H9 (cell line): ENCODE measurements around the gene SLC35A5. TPM values are rescaled to one million over a fixed set of nuclear protein-coding genes. Genes with fewer than 3 reads are reported as not detected.

Experiments
- DNase-seq: peaks from one replicate; pipeline ENCODE4 v3.0.0-alpha.2; 2017
- H2AFZ ChIP-seq: one replicate; pipeline ENCODE4 v1.6.1; 2013; ENCODE audit warnings: mild to moderate bottlenecking, low read length, control low read depth, moderate library complexity
- H2AK5ac ChIP-seq: 2 replicates; pipeline ENCODE4 v1.6.1; 2013; ENCODE audit warnings: low read length, control low read depth, mixed read lengths; ENCODE audit not compliant: insufficient read length
- H2BK120ac ChIP-seq: one replicate; pipeline ENCODE4 v1.6.1; 2013; ENCODE audit warnings: low read depth, mild to moderate bottlenecking, low read length, control low read depth, inconsistent platforms; ENCODE audit not compliant: poor library complexity, severe bottlenecking
- H2BK12ac ChIP-seq: 2 replicates; pipeline ENCODE4 v1.6.1; 2013; ENCODE audit warnings: low read length, control low read depth, mixed read lengths, low read depth; ENCODE audit not compliant: insufficient read length
- H2BK15ac ChIP-seq: 2 replicates; pipeline ENCODE4 v1.6.1; 2013; ENCODE audit warnings: low read depth, low read length, control low read depth
- H2BK20ac ChIP-seq: one replicate; pipeline ENCODE4 v1.6.1; 2013; ENCODE audit warnings: low read depth, mild to moderate bottlenecking, low read length, control low read depth, inconsistent platforms; ENCODE audit not compliant: poor library complexity, severe bottlenecking
- H2BK5ac ChIP-seq: 2 replicates; pipeline ENCODE4 v1.6.1; 2013; ENCODE audit warnings: low read length, control low read depth, mixed read lengths; ENCODE audit not compliant: insufficient read length
- H3K14ac ChIP-seq: 2 replicates; pipeline ENCODE4 v1.6.1; 2013; ENCODE audit warnings: low read length, control low read depth; ENCODE audit not compliant: insufficient read depth
- H3K18ac ChIP-seq: 2 replicates; pipeline ENCODE4 v1.6.1; 2013; ENCODE audit warnings: low read depth, mild to moderate bottlenecking, mixed read lengths, low read length, control low read depth; ENCODE audit not compliant: insufficient read length
- H3K23ac ChIP-seq: 2 replicates; pipeline ENCODE4 v1.6.1; 2013; ENCODE audit warnings: low read length, control low read depth, mixed read lengths, low read depth; ENCODE audit not compliant: insufficient read length
- H3K23me2 ChIP-seq: 2 replicates; pipeline ENCODE4 v1.6.1; 2013; ENCODE audit warnings: low read depth, mild to moderate bottlenecking, mixed read lengths, low read length, control low read depth; ENCODE audit not compliant: insufficient read length, poor library complexity, severe bottlenecking
- H3K27ac ChIP-seq: 2 replicates; pipeline ENCODE4 v1.5.1; 2013; ENCODE audit warnings: low read length, control low read depth, mixed read lengths, low read depth; ENCODE audit not compliant: insufficient read length
- H3K27me3 ChIP-seq: 2 replicates; pipeline ENCODE4 v1.6.1; 2013; ENCODE audit warnings: low read length, control low read depth, inconsistent platforms; ENCODE audit not compliant: insufficient read depth
- H3K4ac ChIP-seq: 2 replicates; pipeline ENCODE4 v1.6.1; 2013; ENCODE audit warnings: low read depth, mild to moderate bottlenecking, control low read depth, inconsistent platforms, low read length, moderate library complexity
- H3K4me1 ChIP-seq: 2 replicates; pipeline ENCODE4 v1.6.1; 2013; ENCODE audit warnings: low read length, control low read depth, inconsistent platforms; ENCODE audit not compliant: insufficient read depth
- H3K4me2 ChIP-seq: 2 replicates; pipeline ENCODE4 v1.6.1; 2013; ENCODE audit warnings: low read length, control low read depth, mixed read lengths; ENCODE audit not compliant: insufficient read length, insufficient read depth
- H3K56ac ChIP-seq: 2 replicates; pipeline ENCODE4 v1.6.1; 2013; ENCODE audit warnings: low read depth, mild to moderate bottlenecking, mixed read lengths, low read length, control low read depth; ENCODE audit not compliant: insufficient read length
- H3K79me1 ChIP-seq: 2 replicates; pipeline ENCODE4 v1.6.1; 2013; ENCODE audit warnings: low read depth, mild to moderate bottlenecking, moderate library complexity, low read length, control low read depth, inconsistent platforms; ENCODE audit not compliant: insufficient read depth, poor library complexity, severe bottlenecking
- H3K79me2 ChIP-seq: 2 replicates; pipeline ENCODE4 v1.6.1; 2013; ENCODE audit warnings: low read length, control low read depth, inconsistent platforms; ENCODE audit not compliant: insufficient read depth
- H3K9ac ChIP-seq: 2 replicates; pipeline ENCODE4 v1.6.1; 2013; ENCODE audit warnings: low read length, control low read depth, mixed read lengths; ENCODE audit not compliant: insufficient read length; ENCODE audit errors: extremely low read depth
- H3K9me3 ChIP-seq: one replicate; pipeline ENCODE4 v1.6.1; 2013; ENCODE audit warnings: low read depth, low read length, inconsistent platforms; ENCODE audit not compliant: control insufficient read depth
- H3T11ph ChIP-seq: one replicate; pipeline ENCODE4 v1.6.1; 2013; ENCODE audit warnings: mild to moderate bottlenecking, low read length, control low read depth, inconsistent platforms
- H4K20me1 ChIP-seq: one replicate; pipeline ENCODE4 v1.6.1; 2013; ENCODE audit not compliant: control insufficient read depth, insufficient read length, insufficient read depth
- H4K5ac ChIP-seq: 2 replicates; pipeline ENCODE4 v1.6.1; 2013; ENCODE audit warnings: low read depth, mild to moderate bottlenecking, mixed read lengths, low read length, control low read depth; ENCODE audit not compliant: insufficient read length
- H4K8ac ChIP-seq: replicated peaks from 2 replicates; pipeline ENCODE4 v1.6.1; 2013; ENCODE audit warnings: low read length, control low read depth, mixed read lengths, low read depth; ENCODE audit not compliant: insufficient read length
- H4K91ac ChIP-seq: 2 replicates; pipeline ENCODE4 v1.6.1; 2013; ENCODE audit warnings: low read depth, mild to moderate bottlenecking, moderate library complexity, mixed read lengths, low read length, control low read depth; ENCODE audit not compliant: insufficient read length
- H3K27ac Mint-ChIP-seq, 3 experiments: 2 replicates in 2 of 3; 3 replicates in 1 of 3; pipeline ENCODE4 v1.8.0; 2020 to 2021; ENCODE audit warnings: mixed read lengths in 3 of 3, mild to moderate bottlenecking in 1 of 3, moderate library complexity in 1 of 3
- H3K27me3 Mint-ChIP-seq: 2 replicates; pipeline ENCODE4 v1.8.0; 2021; ENCODE audit warnings: low read depth, mild to moderate bottlenecking, moderate library complexity, mixed read lengths
- H3K36me3 Mint-ChIP-seq, 3 experiments: 2 replicates in 2 of 3; 3 replicates in 1 of 3; pipeline ENCODE4 v1.8.0; 2020 to 2021; ENCODE audit warnings: low read depth in 3 of 3, mixed read lengths in 3 of 3; ENCODE audit not compliant: insufficient read depth in 1 of 3
- H3K4me1 Mint-ChIP-seq, 2 experiments: 2 replicates each; pipeline ENCODE4 v1.8.0; 2020; ENCODE audit warnings: mixed read lengths in 2 of 2
- H3K4me3 Mint-ChIP-seq, 2 experiments: 2 replicates in 1 of 2; 3 replicates in 1 of 2; pipeline ENCODE4 v1.8.0; 2020 to 2021; ENCODE audit warnings: mild to moderate bottlenecking in 2 of 2, mixed read lengths in 2 of 2, moderate library complexity in 1 of 2
- H3K9me3 Mint-ChIP-seq, 2 experiments: 2 replicates in 1 of 2; 3 replicates in 1 of 2; pipeline ENCODE4 v1.8.0; 2020; ENCODE audit warnings: mild to moderate bottlenecking in 2 of 2, mixed read lengths in 2 of 2, moderate library complexity in 1 of 2
- WGBS: extraction: QIAGEN DNeasy Blood & Tissue Kit; methylation state at CpG from one replicate; pipeline ENCODE4 v1.1.7; 2013; ENCODE audit warnings: missing lambda C conversion rate, low lambda C conversion rate, mixed read lengths; ENCODE audit not compliant: insufficient read length; ENCODE audit errors: extremely low coverage; 5-methylcytosine and 5-hydroxymethylcytosine counted together
- total RNA-seq: library from RNA; stranded (reverse); gene quantifications from 2 replicates; pipeline ENCODE4 v1.2.1, GENCODE V29; 2021
- TF ChIP-seq, protein P1 (sequence below): fragments of 200-600 bp; sonication (generic); conservative IDR thresholded peaks from 3 replicates; pipeline ENCODE4 v1.8.0; 2021; ENCODE audit warnings: antibody characterized with exemption, mild to moderate bottlenecking

The SLC35A5 gene
- total RNA-seq, 1 experiment from 2014 or later, result 40.0 TPM

DNA sequence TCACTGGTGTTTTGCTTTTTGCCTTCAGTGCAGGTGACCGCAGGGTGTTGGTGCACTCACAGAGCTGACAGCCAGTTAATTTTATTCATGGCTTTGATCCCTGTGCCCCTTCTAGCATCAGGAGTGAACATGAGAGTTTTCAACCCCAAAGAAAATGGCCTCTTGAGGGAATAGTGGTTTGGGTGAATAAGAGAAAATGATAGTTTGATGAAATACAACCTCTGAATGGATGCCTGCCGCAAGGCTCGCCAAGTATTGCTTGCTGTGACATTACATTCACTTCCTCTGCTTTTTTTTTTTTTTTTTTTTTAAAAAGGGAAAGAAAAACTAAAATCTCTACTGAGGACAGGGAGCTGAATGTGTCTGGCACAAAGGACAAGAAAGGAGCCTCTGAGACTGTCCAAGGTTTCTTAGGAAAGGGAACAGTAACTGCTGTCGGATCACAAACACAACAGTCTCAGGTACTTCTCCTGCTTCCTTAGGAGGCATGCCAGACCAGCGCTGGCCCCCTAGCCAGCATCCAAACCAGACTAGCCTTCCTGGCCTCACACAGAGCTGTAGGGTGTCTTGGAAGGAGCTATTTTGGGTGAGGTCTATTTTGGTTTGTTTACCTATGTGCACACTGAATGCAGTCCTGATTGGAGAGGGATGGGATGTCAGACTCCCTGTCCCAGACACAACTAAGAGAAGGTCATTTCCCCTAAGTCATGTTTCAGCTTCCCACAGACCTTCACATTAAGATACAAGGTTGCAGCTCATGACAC is 50.1 kb downstream of the SLC35A5 start:
- Histone ChIP-seq H3K4me1 (peaks cover 3% of the 10 kb centered on the region; the same call in 1 of the 2 replicates), H3K79me2 (no peaks in the 10 kb centered on the region), H3T11ph (no peak overlapping the region), H4K20me1 (no peaks in the 10 kb centered on the region), H2AK5ac (no peak overlapping the region), H2AFZ (no peak overlapping the region), H2BK12ac (peak overlapping the region; percentile 50), H3K18ac (no peak overlapping the region), H2BK5ac (no peak overlapping the region), H3K27me3 (no peaks in the 10 kb centered on the region), H3K14ac (no peak overlapping the region), H4K8ac (peak overlapping the region; percentile 67), H3K23me2 (no peaks in the 10 kb centered on the region), H4K91ac (no peak overlapping the region), H3K23ac (no peak overlapping the region), H3K56ac (no peak overlapping the region), H2BK15ac (no peak overlapping the region), H3K4ac (no peak overlapping the region), H3K9me3 (no peaks in the 10 kb centered on the region), H2BK20ac (no peak overlapping the region), H3K27ac (no peak overlapping the region), H3K4me2 (no peak overlapping the region), H3K9ac (peak overlapping the region; percentile 4), H3K79me1 (no peaks in the 10 kb centered on the region), H2BK120ac (no peak overlapping the region), H4K5ac (no peak overlapping the region)
- Mint-ChIP-seq H3K27me3 (no peaks in the 10 kb centered on the region), H3K4me1 (peaks cover 20 to 24% of the 10 kb centered on the region in 2 experiments), H3K27ac (no peak overlapping the region), H3K36me3 (no peaks in the 10 kb centered on the region), H3K4me3 (no peak overlapping the region), H3K9me3 (no peaks in the 10 kb centered on the region)
- no peak for DNase-seq
- no CpG with 5 or more reads among the region's 5 CpGs for WGBS
- TF ChIP-seq, protein P1, sequence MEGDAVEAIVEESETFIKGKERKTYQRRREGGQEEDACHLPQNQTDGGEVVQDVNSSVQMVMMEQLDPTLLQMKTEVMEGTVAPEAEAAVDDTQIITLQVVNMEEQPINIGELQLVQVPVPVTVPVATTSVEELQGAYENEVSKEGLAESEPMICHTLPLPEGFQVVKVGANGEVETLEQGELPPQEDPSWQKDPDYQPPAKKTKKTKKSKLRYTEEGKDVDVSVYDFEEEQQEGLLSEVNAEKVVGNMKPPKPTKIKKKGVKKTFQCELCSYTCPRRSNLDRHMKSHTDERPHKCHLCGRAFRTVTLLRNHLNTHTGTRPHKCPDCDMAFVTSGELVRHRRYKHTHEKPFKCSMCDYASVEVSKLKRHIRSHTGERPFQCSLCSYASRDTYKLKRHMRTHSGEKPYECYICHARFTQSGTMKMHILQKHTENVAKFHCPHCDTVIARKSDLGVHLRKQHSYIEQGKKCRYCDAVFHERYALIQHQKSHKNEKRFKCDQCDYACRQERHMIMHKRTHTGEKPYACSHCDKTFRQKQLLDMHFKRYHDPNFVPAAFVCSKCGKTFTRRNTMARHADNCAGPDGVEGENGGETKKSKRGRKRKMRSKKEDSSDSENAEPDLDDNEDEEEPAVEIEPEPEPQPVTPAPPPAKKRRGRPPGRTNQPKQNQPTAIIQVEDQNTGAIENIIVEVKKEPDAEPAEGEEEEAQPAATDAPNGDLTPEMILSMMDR, result no peak
